Measurements from ENCODE around the gene G3BP2.

G3BP2 gene

DNA sequence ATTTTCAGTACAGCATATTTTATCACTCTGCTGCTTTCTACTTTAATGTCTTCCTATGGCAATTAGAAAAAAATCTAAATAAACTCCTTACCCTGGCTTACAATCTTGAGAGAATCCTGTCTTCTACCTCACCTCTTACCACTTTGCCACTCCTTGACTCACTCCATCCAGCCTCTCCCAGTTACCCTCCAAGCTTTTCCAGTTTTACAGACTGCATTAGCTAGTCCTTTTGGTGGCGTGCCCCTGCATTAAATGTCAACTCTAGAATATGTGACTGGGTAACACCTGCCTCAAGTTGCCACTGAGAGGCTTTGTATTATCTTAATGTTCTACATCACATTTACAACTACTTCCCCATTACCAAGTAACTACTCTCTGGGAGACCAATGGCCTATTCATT, 35.4 kb downstream of the G3BP2 start:
- no peak for DNase-seq (ENCODE audit: low spot score)

DNA sequence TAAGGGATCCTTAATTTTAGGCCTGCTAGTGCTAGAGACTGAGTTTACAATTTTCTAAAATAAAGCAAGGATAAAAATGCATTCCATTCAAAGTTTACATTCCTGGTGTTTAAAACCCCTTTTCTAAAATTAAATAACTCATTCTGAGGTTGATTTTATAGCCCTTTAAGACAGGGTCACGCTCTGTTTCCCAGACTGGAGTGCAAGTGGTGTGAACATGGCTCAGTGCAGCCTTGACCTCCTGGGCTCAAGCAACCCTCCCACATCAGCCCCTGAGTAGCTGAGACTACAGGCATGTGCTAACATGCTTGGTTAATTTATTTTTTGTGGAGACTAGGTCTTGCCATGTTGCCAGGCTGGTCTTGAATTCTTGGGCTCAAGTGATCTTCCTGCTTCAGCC, 36.0 kb downstream of the G3BP2 start:
- no peak for DNase-seq (ENCODE audit: low spot score)

DNA sequence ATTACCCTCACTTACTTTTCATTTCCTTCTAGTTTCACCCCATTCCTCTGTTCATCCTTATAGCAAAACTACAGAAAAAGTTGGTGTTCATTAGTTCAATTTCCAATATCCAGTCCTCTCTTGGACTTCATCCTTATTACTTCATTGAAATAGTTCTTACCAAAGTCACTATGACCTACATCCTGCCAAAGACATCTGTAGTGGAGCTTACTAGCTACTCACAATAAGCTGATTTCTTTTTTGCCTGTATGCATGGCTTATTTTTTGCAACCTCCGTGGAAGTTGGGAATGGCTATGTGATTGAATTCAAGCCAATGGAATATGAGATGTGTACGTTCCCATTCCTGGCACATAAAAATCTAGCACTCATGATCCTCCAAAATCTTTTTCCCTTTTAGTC, 38.3 kb downstream of the G3BP2 start:
- no peak for DNase-seq (ENCODE audit: low spot score)

DNA sequence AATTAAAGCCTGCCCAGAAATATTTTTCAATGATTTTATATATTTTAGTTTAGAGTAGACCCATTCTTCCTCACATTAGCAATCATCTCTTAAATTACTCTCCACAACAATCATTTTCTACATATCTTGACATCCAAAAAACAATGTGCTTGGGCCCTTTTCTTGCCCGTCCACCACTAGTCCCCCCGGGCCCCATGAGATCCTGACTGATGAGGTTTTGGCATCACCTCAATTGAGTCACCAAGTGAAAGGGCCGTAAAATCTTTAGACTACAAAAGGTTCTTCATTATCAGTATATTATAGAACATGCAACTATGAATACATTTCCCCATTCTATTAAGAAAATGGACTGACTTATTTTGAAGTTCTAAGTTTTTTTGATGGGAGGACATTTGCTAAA, 38.9 kb downstream of the G3BP2 start:
- DNase-seq (ENCODE audit: low spot score), result no peak

DNA sequence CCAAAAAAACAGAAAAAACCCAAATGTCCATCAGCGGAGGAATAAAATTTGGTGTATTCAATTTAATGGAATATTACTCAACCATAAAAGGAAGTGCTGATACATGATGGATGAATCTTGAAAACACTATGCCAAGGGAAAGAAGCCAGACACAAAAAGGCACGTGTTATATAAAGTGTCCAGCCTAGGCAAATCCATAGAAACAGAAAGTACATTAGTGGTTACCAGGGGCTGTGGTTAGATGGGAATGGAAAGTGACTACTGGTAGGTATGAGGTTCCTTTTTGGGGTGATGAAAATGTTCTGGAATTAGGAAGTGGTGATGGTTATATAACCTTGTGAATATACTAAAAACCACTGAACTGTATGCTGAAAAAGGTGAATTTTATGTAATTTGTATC, 39.4 kb downstream of the G3BP2 start:
- no peak for DNase-seq (ENCODE audit: low spot score)

DNA sequence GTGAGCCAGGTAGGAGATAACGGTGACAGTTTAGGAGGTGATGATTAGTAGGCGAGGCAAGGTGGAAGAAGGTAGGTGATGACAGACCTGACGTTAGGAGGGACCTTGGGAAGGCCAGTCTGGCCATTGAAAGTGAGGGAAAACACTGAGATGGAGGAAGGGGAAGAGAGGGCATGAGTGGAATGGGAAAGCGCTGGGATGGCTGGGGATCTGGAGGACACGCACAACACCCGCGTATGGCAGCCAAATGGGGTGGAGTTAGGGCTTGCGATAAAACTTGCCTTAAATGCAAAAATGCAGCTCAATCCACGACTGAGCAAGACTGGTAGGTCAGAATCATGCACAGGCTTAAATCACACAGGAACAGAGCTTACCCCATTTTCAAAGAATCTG, 42.3 kb downstream of the G3BP2 start:
- DNase-seq (ENCODE audit: low spot score), result no peak

DNA sequence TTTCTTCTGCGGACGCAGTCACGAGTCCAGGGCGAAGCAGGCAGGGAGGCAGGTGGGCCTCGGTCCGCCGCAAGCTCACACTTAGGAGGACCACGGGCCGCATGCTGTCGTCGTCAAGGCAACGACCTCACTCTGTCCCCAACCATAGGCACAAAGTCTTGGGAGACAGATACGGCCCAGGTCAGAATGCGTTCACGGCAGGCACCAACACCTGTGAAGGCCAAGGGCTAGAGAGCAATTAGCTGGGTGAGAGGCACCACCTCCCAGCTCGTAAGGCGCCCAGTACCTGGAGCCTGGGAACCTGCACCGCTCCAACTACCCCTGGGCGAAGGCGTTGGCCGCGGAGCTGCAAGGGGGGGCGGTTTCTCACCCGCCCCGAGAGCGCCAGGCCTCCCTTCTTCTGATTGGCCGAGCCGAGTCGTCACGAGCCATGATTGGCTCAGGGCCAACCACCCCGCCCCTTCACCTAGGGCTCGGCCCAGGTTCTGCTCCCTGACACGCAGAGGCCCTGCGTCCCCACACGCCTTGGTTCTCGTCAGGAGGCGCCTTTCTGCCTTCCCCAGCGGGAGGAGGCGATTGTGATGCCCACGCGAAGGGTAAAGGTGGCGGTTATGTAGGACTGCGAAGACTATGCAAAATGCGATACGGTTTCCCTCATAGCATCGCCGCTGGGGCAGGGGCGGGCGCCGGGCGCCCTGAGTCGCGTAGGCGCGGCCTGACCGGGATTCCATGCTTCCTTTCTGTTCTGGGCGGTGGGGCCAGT, 42.9 kb downstream of the G3BP2 start, which contains the start of gene CDKL2:
Gene CDKL2, minus strand, starts transcription at position 355 of the 763 bp plus-strand sequence. CDS start 4,540 bp downstream, outside the sequence.
- DNase-seq (ENCODE audit: low spot score), result peak; percentile 68

DNA sequence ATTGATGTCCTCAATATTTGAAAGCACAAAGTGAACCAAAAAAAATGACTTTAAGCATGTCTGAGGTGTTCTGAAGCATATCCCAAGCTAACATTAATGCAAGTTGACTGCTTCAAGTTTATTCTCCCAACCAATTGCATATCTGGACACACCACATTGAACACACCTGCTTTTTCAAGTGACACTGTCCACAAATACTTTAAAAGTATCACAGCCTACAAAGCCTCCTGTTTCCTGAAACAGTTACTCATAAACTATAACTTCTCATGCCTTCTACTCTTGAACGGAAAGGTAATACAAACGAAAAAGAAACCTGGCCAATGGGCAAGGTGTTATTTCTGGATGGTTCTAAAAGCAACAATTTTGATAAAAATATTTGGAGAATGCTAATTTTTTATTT, 44.0 kb downstream of the G3BP2 start:
- no peak for DNase-seq (ENCODE audit: low spot score)

DNA sequence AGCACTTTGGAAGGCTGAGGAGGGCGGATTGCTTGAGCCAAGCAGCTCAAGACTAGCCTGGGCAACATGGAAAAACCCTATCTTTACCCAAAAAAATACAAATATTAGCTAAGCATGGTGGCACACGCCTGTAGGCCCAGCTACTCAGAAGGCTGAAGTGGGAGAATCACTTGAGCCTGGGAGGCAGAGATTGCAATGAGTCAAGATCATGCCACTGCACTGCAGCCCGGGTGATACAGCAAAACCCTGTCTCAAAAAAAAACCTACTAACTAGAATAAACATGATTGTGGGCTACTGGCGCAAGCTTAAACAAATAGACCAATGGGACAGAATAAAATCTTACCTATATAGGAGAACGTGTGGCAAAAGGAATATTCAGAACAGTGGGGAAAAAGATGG, 50.2 kb downstream of the G3BP2 start:
- no peak for DNase-seq (ENCODE audit: low spot score)

DNA sequence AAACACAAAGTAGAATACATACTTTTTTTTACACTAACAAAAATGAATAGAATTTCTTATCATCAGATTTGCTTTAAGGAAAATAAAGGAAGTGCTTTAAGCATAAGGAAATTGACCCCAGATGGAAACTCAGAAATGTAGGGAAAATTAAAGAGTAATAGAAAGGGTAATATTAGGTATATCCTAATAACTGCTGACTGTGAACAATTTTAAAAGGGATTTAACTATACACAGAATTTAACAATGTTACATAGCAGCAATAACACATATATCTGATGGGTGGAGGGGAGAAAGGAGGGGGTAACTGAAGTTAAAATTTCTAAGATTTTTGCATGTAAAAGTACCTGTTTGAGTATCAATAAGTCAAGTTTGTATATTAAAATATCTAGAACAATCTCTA, 51.5 kb downstream of the G3BP2 start:
- DNase-seq (ENCODE audit: low spot score), result no peak

DNA sequence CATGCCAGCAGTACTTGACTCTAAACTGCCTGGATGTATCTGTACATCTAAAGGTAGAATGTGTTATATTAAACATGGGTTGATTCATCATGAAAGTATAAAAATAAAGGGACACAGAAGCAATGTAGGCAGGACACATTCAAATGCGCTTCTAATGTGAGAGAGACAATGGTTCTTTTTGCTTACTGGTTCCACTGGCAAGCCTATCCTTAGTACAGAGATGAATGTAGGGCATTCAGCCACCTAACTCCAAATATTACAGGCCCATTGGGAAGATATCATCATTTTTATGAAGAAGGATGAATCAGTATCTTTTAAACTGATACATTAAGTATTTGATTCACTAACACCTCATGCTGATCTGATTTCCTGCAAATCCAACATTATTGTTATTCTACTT, 60.9 kb downstream of the G3BP2 start:
- DNase-seq (ENCODE audit: low spot score), result no peak

DNA sequence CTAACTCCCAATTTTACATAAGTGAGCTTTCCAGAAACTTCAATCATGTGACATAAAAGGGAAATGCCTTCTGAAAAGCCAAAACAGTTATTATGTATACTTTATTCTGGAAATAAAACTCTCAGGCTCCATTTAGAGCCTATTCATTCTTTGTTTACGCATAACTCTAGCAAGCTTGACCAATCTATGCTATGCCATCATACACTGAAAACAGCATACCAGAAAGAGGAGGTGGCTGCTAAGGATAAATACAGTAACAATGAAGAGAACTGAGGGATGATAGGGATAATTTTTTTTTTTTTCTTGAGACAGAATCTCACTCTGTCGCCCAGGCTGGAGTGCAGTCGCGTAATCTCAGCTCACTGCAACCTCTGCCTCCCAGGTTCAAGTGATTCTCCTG, 67.3 kb downstream of the G3BP2 start:
- no peak for DNase-seq (ENCODE audit: low spot score)

DNA sequence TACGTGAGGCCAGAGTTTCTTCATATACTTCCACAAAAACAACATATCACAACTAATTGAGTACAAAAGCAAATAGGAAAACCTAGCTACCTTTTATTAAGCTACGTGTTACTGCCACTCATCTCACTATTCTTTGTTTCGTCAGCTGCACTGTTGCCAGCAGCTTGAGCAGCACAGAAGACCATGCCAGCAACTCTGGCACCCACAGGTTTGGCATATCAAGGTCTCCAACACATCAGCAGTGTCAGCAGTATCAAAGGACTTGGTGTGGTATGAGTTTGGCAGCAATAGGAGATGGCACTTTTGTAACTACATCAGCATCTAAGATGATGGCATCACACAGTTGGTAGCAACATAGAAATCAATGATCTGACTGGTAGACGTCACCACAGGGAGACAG, 73.6 kb downstream of the G3BP2 start:
- DNase-seq (ENCODE audit: low spot score), result no peak

DNA sequence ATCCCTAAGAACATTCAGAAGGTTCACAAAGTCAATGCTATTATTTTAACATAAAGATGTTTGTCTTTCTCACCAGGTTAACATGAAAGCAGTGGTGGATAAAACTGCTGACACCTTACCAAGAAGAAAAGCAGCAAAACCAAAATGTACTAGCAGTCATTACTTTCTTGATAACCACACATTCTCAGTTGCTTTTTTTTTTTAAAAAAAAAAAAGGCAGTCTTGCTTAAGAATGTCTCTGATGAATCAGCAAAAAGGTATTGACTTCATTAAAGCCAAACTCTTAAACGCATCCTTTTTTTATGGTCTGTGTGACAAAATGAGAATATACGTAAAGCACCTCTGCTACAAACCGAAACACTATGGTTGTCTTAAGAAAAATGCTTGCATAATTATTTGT, 74.8 kb downstream of the G3BP2 start:
- DNase-seq (ENCODE audit: low spot score), result no peak

DNA sequence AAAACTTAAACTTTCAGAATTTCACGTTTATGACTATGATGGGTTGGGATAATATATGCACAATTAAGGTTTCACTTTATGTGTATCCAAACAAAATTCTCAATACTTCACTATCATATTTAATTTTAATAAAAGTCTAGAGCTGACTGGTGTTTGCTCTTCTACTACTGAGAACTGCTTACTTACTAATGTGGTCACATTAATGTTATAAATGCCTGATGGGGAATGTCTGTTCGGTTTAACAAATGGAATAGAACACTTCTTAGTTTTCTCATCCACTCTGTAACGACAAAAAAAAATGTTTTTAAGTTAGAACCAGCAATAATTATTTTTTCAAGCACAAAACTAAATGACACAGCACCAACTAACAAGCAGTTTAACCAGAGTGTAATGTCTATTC, 77.2 kb downstream of the G3BP2 start:
- DNase-seq (ENCODE audit: low spot score), result no peak

DNA sequence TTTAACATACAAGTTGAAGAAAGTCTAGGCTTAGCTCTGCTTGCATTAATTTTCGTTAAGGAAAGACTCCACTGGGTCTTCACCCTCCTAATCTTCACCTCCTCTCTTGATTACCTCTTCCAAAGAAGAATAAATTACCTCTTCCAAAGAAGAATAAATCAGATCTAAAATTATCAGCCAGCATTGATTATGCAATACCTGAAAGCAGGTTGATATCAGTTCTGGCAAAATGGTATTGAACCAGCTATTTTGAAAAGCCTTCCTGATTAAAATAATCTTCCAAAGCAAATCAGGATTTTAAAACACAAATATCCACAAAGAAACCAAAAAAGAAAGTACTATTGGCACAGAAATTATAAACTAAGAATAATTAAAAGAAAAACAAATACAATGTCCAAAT, 79.8 kb downstream of the G3BP2 start:
- DNase-seq (ENCODE audit: low spot score), result no peak

Measured in kidney capillary endothelial cell (primary cell).